Measurements from ENCODE around the gene PACS2. TPM values are rescaled to one million over a fixed set of nuclear protein-coding genes. Genes with fewer than 3 reads are reported as not detected.

Gene PACS2
- total RNA-seq, 1 experiment from 2014 or later = 55.2 TPM

DNA sequence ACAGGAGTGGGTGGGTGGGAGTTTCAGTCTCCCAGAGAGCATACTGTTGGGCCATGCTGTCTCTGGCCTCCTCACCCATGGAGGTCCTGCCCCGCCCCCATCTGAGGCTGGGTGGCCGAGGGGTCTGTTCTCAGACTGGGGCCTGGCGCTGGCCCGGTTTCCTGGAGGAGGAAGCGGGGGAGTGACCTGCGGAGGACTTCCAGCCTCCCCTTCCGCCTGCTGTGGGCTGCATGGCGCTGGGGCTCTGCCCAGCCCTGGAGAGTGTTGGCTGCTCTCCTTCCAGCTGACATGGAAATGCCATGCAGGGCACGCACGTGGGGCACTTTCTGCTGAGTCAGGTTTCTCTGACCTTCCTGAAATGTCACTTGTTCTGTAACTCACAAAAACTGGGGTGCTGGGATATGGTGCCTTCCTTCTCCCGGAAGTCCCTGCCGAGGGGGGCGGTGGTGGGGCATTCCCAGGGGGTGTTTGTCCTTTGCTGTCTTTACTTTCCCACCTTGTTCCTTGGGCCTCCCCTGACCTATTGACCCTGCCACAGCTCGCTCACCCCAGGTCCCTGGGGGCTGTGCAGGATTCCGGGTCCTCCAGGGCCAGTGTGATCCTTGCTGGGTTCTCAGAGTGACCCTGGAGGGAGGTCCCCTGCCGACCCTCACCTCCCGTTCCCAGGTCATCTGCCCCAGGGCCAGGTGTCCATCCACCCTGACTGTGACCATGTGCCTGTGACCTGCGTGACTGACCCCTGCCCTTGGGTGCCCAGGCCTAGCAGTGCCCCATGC lies 23.6 kb downstream of the PACS2 start:
- no peaks in the 10 kb centered on the region for H3K4me1 ChIP-seq (ENCODE audit: control insufficient read depth, insufficient read depth, low read length)
- H3K27ac ChIP-seq (ENCODE audit: low read length) = no peak overlapping the region
- BruUV-seq (replicated peaks) = no TSS peak
- intact Hi-C loops (cut with micrococcal nuclease; ENCODE audit: unreplicated experiment) (no loop called here), in situ Hi-C loops (cut with HindIII; ENCODE audit: low pct_unique_long_range_greater_than_20kb, low sequenced_read_pairs) (no loop called here)
- ChIA-PET CTCF (no interaction called here), POLR2A (no interaction called here)
- DNase-seq (ENCODE audit: low read depth, low spot score) (no peak), ATAC-seq (no peak)
- TF ChIP-seq, protein P1, sequence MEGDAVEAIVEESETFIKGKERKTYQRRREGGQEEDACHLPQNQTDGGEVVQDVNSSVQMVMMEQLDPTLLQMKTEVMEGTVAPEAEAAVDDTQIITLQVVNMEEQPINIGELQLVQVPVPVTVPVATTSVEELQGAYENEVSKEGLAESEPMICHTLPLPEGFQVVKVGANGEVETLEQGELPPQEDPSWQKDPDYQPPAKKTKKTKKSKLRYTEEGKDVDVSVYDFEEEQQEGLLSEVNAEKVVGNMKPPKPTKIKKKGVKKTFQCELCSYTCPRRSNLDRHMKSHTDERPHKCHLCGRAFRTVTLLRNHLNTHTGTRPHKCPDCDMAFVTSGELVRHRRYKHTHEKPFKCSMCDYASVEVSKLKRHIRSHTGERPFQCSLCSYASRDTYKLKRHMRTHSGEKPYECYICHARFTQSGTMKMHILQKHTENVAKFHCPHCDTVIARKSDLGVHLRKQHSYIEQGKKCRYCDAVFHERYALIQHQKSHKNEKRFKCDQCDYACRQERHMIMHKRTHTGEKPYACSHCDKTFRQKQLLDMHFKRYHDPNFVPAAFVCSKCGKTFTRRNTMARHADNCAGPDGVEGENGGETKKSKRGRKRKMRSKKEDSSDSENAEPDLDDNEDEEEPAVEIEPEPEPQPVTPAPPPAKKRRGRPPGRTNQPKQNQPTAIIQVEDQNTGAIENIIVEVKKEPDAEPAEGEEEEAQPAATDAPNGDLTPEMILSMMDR (IDR thresholded peaks at IDR 0.05) = no peak
- TF ChIP-seq POLR2AphosphoS5 (IDR thresholded peaks at IDR 0.05; ENCODE audit: low read depth, low read length) = no peak
- TF ChIP-seq TCF7L2 (IDR thresholded peaks at IDR 0.05; ENCODE audit: low read depth, low read length) = no peak
- TF ChIP-seq, protein P2, sequence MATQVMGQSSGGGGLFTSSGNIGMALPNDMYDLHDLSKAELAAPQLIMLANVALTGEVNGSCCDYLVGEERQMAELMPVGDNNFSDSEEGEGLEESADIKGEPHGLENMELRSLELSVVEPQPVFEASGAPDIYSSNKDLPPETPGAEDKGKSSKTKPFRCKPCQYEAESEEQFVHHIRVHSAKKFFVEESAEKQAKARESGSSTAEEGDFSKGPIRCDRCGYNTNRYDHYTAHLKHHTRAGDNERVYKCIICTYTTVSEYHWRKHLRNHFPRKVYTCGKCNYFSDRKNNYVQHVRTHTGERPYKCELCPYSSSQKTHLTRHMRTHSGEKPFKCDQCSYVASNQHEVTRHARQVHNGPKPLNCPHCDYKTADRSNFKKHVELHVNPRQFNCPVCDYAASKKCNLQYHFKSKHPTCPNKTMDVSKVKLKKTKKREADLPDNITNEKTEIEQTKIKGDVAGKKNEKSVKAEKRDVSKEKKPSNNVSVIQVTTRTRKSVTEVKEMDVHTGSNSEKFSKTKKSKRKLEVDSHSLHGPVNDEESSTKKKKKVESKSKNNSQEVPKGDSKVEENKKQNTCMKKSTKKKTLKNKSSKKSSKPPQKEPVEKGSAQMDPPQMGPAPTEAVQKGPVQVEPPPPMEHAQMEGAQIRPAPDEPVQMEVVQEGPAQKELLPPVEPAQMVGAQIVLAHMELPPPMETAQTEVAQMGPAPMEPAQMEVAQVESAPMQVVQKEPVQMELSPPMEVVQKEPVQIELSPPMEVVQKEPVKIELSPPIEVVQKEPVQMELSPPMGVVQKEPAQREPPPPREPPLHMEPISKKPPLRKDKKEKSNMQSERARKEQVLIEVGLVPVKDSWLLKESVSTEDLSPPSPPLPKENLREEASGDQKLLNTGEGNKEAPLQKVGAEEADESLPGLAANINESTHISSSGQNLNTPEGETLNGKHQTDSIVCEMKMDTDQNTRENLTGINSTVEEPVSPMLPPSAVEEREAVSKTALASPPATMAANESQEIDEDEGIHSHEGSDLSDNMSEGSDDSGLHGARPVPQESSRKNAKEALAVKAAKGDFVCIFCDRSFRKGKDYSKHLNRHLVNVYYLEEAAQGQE (IDR thresholded peaks at IDR 0.05; ENCODE audit: insufficient read depth in 1 of 2, low read depth in 2 of 2, low read length in 1 of 2) = no peak
- no peak for TF ChIP-seq SIN3A (IDR thresholded peaks at IDR 0.05; ENCODE audit: borderline replicate concordance, insufficient read depth, low read depth, low read length)
- H3K36me3 ChIP-seq (ENCODE audit: control insufficient read depth, insufficient read depth, low read length) = no peaks in the 10 kb centered on the region
- H3K27me3 ChIP-seq (ENCODE audit: control insufficient read depth, insufficient read depth, low read length) = no peaks in the 10 kb centered on the region
- H3K9me3 ChIP-seq (ENCODE audit: control insufficient read depth, insufficient read depth, low read depth, low read length) = no peaks in the 10 kb centered on the region
- no peak overlapping the region for H3K4me3 ChIP-seq (ENCODE audit: low read depth in 2 of 2, low read length in 2 of 2)

DNA sequence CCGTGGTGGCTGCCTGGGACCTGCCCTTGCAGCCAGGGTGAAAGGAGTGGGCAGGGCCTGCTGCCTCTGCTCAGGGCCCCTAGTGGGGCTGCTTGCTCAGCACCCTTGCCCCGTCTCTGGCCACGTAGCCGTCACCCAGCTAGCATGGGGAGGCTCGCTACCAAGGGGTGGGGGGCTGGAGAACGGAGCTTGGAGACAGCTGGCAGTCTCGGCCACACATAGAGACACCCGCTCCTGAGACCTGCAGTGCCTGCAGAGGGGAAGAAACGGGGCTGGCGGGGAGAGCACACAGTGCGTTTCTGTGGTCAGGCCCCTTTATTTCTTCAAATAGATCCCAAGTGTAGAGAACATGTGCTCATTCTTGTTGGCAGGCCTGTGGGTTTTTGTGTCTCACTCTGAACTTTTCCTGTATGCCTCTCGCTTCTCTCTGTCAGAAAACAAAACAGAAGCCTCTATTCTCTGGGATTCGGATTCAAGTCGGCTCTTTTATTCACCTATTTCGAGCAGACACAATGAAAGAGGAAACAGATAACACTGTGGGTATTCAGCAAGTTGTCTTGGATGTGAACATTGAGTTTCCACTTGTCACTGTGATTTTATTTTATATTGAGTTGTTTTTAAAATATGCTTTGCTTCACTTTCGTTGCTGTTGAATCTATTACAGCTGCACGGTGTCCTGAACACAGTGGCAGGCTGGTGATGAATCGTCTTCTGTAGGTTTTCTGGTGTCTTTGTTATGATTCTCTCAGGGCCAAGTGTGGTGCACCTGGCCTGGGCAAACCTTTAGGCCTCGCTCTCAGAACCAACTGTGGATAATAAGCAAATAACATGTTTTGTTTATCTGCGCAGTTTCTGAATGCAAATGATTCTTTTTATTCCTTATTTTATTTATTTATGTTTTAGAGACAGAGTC lies 26.5 kb downstream of the PACS2 start:
- no peaks in the 10 kb centered on the region for H3K9me3 ChIP-seq (ENCODE audit: control insufficient read depth, insufficient read depth, low read depth, low read length)
- CTCF ChIA-PET = no interaction called here
- intact Hi-C loops (cut with micrococcal nuclease; ENCODE audit: unreplicated experiment) = no loop called here
- no peak overlapping the region for H3K4me3 ChIP-seq (ENCODE audit: low read depth in 2 of 2, low read length in 2 of 2)
- BruUV-seq (replicated peaks) = no TSS peak
- no peaks in the 10 kb centered on the region for H3K27me3 ChIP-seq (ENCODE audit: control insufficient read depth, insufficient read depth, low read length)
- no peaks in the 10 kb centered on the region for H3K36me3 ChIP-seq (ENCODE audit: control insufficient read depth, insufficient read depth, low read length)
- H3K4me1 ChIP-seq (ENCODE audit: control insufficient read depth, insufficient read depth, low read length) = peaks cover 4% of the 10 kb centered on the region; the same call in 1 of the 2 replicates
- DNase-seq (ENCODE audit: low read depth, low spot score) = no peak
- H3K27ac ChIP-seq (ENCODE audit: low read length) = no peak overlapping the region
- no peak for TF ChIP-seq POLR2AphosphoS5 (IDR thresholded peaks at IDR 0.05; ENCODE audit: low read depth, low read length)
- TF ChIP-seq, protein P2 (IDR thresholded peaks at IDR 0.05; ENCODE audit: insufficient read depth in 1 of 2, low read depth in 2 of 2, low read length in 1 of 2) = no peak
- no peak for TF ChIP-seq SIN3A (IDR thresholded peaks at IDR 0.05; ENCODE audit: borderline replicate concordance, insufficient read depth, low read depth, low read length)
- TF ChIP-seq, protein P1 (IDR thresholded peaks at IDR 0.05) = no peak
- TF ChIP-seq TCF7L2 (IDR thresholded peaks at IDR 0.05; ENCODE audit: low read depth, low read length) = no peak
- POLR2A ChIA-PET = no interaction called here
- ATAC-seq = no peak
- in situ Hi-C loops (cut with HindIII; ENCODE audit: low pct_unique_long_range_greater_than_20kb, low sequenced_read_pairs) = no loop called here
